Measurements from ENCODE around the gene SEPTIN3.
"Not testable (repeated sequence)": the region's sequence is repeated elsewhere in the genome, so short reads cannot be mapped to it uniquely, and the experiment has no call there.

Gene SEPTIN3

GRCh38 chr22:41943661-41944209, 25.5 kb upstream of the SEPTIN3 start:
- DNase-seq, result no peak

- peak; percentile 90 for DNase-seq
These were observed 22.4 kb upstream of the SEPTIN3 start, which contains the start of gene CENPM for GRCh38 chr22:41946629-41947423. Gene CENPM, minus strand, starts transcription at chr22:41947152. Its CDS starts 76 bp downstream, at chr22:41947076.

GRCh38 chr22:41947424-41948080, 21.7 kb upstream of the SEPTIN3 start:
- DNase-seq, result no peak

- DNase-seq, result no peak
These were observed 21.1 kb upstream of the SEPTIN3 start for GRCh38 chr22:41948142-41948541.

GRCh38 chr22:41948928-41949296, 20.3 kb upstream of the SEPTIN3 start:
- not testable (repeated sequence) for DNase-seq

GRCh38 chr22:41949297-41949965, 19.8 kb upstream of the SEPTIN3 start:
- no peak for DNase-seq

GRCh38 chr22:41951898-41952474, 17.3 kb upstream of the SEPTIN3 start, which contains the start of gene SMIM45:
Gene SMIM45, plus strand, starts transcription at chr22:41952150.
- no peak for DNase-seq

- DNase-seq, result no peak
These were observed 16.5 kb upstream of the SEPTIN3 start for GRCh38 chr22:41952713-41953112.

GRCh38 chr22:41957941-41958556, 11.2 kb upstream of the SEPTIN3 start:
- DNase-seq, result no peak

- DNase-seq, result no peak
These were observed 5.7 kb upstream of the SEPTIN3 start for GRCh38 chr22:41963453-41964111.

GRCh38 chr22:41964112-41964491, 5.1 kb upstream of the SEPTIN3 start:
- DNase-seq, result no peak

- DNase-seq, result no peak
These were observed 3.0 kb upstream of the SEPTIN3 start for GRCh38 chr22:41966225-41966606.

- DNase-seq, result peak; percentile 49
These were observed 2.5 kb upstream of the SEPTIN3 start for GRCh38 chr22:41966607-41967240.

GRCh38 chr22:41968601-41969000, 642 bp upstream of the SEPTIN3 start:
- DNase-seq, result no peak

GRCh38 chr22:41970601-41971000, 1.4 kb downstream of the SEPTIN3 start:
- no peak for DNase-seq

GRCh38 chr22:41971431-41971830, 2.2 kb downstream of the SEPTIN3 start:
- DNase-seq, result no peak

GRCh38 chr22:41974691-41975290, 5.5 kb downstream of the SEPTIN3 start:
- DNase-seq, result no peak

GRCh38 chr22:41975299-41976069, 6.2 kb downstream of the SEPTIN3 start:
- DNase-seq, result no peak

- peak; percentile 62 for DNase-seq
These were observed 7.0 kb downstream of the SEPTIN3 start for GRCh38 chr22:41976070-41976901.
